Adrenal gland (tissue), 5 donors: ENCODE data around the gene ABLIM1.

Experiments
- POLR2A ChIP-seq, 2 donors: fragments of 450-650 bp; IDR thresholded peaks; one replicate each; pipeline ENCODE4 v1.6.1; 2017; ENCODE audit warnings: antibody characterized with exemption in 2 of 2, mild to moderate bottlenecking in 2 of 2, moderate library complexity in 1 of 2
- TF ChIP-seq, protein P1 (sequence below), 6 experiments: fragments of 450-650 bp in 4 of 6; fragments of 200-600 bp in 2 of 6; sonication (generic) in 1 of 6; IDR thresholded peaks; 1 replicate in 5 of 6; 2 replicates in 1 of 6; pipeline versions ENCODE4 v1.5.1 to v1.8.0; 2016 to 2021; ENCODE audit warnings: antibody characterized with exemption in 6 of 6, mild to moderate bottlenecking in 2 of 6, moderate library complexity in 1 of 6
- donor health status: DM: no; HTN: no; CAD: no.

DNA sequence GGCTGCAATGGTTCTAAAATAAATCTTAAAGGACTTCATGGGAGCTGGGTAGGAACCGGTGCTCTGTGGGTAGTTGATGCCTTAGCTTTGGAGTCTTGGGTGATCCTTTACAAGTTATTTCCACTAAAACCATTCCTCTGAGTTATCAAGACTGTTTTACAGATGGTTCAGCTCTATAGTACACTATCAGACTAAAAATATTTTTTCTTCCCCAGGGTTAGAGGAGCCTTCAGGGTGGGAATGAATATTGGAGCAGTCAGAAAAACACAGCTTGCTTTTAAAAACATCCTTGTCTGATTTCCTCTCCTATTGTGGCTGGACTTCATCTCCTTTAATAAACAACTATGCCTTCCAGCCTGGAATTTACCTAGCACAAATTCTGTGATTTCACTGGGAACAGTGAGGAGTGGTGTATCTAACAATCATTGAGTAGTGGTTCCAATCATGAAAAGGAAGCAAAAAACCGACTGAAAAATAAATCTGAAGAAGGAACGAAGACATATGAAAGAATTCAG lies 151.1 kb downstream of the ABLIM1 start:
- TF ChIP-seq, protein P1, sequence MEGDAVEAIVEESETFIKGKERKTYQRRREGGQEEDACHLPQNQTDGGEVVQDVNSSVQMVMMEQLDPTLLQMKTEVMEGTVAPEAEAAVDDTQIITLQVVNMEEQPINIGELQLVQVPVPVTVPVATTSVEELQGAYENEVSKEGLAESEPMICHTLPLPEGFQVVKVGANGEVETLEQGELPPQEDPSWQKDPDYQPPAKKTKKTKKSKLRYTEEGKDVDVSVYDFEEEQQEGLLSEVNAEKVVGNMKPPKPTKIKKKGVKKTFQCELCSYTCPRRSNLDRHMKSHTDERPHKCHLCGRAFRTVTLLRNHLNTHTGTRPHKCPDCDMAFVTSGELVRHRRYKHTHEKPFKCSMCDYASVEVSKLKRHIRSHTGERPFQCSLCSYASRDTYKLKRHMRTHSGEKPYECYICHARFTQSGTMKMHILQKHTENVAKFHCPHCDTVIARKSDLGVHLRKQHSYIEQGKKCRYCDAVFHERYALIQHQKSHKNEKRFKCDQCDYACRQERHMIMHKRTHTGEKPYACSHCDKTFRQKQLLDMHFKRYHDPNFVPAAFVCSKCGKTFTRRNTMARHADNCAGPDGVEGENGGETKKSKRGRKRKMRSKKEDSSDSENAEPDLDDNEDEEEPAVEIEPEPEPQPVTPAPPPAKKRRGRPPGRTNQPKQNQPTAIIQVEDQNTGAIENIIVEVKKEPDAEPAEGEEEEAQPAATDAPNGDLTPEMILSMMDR (IDR thresholded peaks at IDR 0.05) = no peak
- no peak for TF ChIP-seq POLR2A (IDR thresholded peaks at IDR 0.05)
